WERI-Rb-1 (cell line): Measurements from ENCODE around the gene EXOC6.

Source experiments
- DNase-seq: peaks from one replicate; pipeline ENCODE4 v3.0.0-alpha.2; 2020
- H3K27ac ChIP-seq: fragments of 250-450 bp; sonication (Bioruptor Pico); 2 replicates; pipeline ENCODE4 v1.5.1; 2020; ENCODE audit warnings: mild to moderate bottlenecking, moderate library complexity
- H3K27me3 ChIP-seq: fragments of 250-450 bp; sonication (Bioruptor Pico); 2 replicates; pipeline ENCODE4 v1.5.1; 2021; ENCODE audit warnings: mild to moderate bottlenecking, low read depth, moderate library complexity; ENCODE audit not compliant: insufficient read depth, severe bottlenecking
- H3K36me3 ChIP-seq: fragments of 250-450 bp; sonication (Bioruptor Pico); 2 replicates; pipeline ENCODE4 v1.5.1; 2020; ENCODE audit warnings: mild to moderate bottlenecking, moderate library complexity
- H3K4me3 ChIP-seq: 2 replicates; pipeline ENCODE4 v1.5.1; 2011; ENCODE audit warnings: low read depth, mild to moderate bottlenecking, control low read depth, low read length
- H3K9me3 ChIP-seq: fragments of 250-450 bp; sonication (Bioruptor Pico); 2 replicates; pipeline ENCODE4 v1.5.1; 2021; ENCODE audit warnings: mild to moderate bottlenecking, moderate library complexity; ENCODE audit not compliant: severe bottlenecking
- CTCF ChIP-seq: IDR thresholded peaks from 2 replicates; pipeline ENCODE4 v1.5.1; 2011; ENCODE audit warnings: low read depth, mild to moderate bottlenecking, control low read depth, inconsistent platforms, low read length

Gene EXOC6

GRCh38 chr10:92822964-92823363 is 25.4 kb upstream of the EXOC6 start:
- DNase-seq = no peak
- Histone ChIP-seq H3K4me3 (no peak overlapping the region), H3K27me3 (no peaks in the 10 kb centered on the region), H3K9me3 (no peaks in the 10 kb centered on the region), H3K36me3 (no peaks in the 10 kb centered on the region), H3K27ac (no peak overlapping the region)
- peak; percentile 25; the same call in 1 of the 2 replicates for TF ChIP-seq CTCF

GRCh38 chr10:92826061-92826460 is 22.3 kb upstream of the EXOC6 start:
- Histone ChIP-seq H3K27me3 (no peaks in the 10 kb centered on the region), H3K27ac (no peak overlapping the region), H3K36me3 (no peaks in the 10 kb centered on the region), H3K9me3 (no peaks in the 10 kb centered on the region), H3K4me3 (no peak overlapping the region)
- no peak for TF ChIP-seq CTCF
- DNase-seq = no peak

- Histone ChIP-seq H3K9me3 (no peaks in the 10 kb centered on the region), H3K27ac (no peak overlapping the region), H3K4me3 (no peak overlapping the region), H3K36me3 (no peaks in the 10 kb centered on the region), H3K27me3 (no peaks in the 10 kb centered on the region)
- DNase-seq = no peak
- no peak for TF ChIP-seq CTCF
These were observed 21.8 kb upstream of the EXOC6 start for GRCh38 chr10:92826504-92826903.

GRCh38 chr10:92829042-92829785 is 19.1 kb upstream of the EXOC6 start:
- no peak overlapping the region for H3K27ac ChIP-seq
- DNase-seq = no peak

GRCh38 chr10:92829786-92830377 is 18.4 kb upstream of the EXOC6 start:
- no peak for DNase-seq
- Histone ChIP-seq H3K27ac (no peak overlapping the region), H3K36me3 (no peaks in the 10 kb centered on the region), H3K27me3 (no peaks in the 10 kb centered on the region), H3K4me3 (no peak overlapping the region), H3K9me3 (no peaks in the 10 kb centered on the region)
- no peak for TF ChIP-seq CTCF

More at GRCh38 chr10:92829042-92829785, 19.1 kb upstream of the EXOC6 start:
- no peaks in the 10 kb centered on the region for H3K36me3 ChIP-seq
- no peak overlapping the region for H3K4me3 ChIP-seq
- TF ChIP-seq CTCF = no peak
- no peaks in the 10 kb centered on the region for H3K9me3 ChIP-seq
- H3K27me3 ChIP-seq = no peaks in the 10 kb centered on the region
